Fibroblast of skin of scalp (primary cell): Measurements from ENCODE around the gene FRAS1.

ENCODE experiments used
- DNase-seq: peaks from one replicate; pipeline ENCODE4 v3.0.0-alpha.2; 2013

FRAS1 gene

GRCh38 chr4:78556665-78557064 is 499.5 kb downstream of the FRAS1 start:
- no peak for DNase-seq

DNA sequence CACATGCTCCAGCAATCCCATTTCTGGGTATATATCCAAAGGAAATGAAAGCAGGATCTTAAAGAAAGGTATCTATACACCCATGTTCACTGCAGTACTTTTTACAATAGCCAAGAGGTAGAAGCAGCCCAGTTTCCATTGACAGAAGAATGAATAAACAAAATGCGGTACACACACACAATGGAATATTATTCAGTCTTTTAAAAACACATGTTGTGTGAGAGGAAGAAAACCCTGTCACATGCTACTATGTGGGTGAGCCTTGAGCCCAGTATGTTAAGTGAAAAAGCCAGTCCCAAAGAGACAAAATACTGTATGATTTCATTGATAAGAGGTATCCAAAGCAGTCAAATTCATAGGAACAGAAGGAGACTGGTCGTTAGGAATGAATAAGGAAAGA is 500.7 kb downstream of the FRAS1 start:
- DNase-seq = no peak

DNA sequence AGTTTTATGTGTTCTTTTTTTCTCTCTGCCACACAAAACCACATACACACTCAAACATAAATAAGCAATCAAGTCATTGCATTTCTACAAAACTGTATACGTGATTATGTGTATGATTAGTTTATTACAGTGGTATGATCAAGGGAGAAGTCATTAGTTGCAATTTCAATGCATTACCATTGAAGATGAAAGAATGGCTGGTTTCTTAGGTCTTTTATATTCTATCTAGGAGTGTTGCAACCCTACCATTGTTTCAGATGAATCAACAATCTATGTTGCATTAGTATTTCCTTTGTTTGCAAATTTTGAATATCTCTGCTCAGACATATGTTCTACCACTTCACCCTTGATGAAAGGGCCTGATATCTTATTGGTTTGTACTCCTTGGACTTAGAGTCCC is 501.3 kb downstream of the FRAS1 start:
- no peak for DNase-seq

DNA sequence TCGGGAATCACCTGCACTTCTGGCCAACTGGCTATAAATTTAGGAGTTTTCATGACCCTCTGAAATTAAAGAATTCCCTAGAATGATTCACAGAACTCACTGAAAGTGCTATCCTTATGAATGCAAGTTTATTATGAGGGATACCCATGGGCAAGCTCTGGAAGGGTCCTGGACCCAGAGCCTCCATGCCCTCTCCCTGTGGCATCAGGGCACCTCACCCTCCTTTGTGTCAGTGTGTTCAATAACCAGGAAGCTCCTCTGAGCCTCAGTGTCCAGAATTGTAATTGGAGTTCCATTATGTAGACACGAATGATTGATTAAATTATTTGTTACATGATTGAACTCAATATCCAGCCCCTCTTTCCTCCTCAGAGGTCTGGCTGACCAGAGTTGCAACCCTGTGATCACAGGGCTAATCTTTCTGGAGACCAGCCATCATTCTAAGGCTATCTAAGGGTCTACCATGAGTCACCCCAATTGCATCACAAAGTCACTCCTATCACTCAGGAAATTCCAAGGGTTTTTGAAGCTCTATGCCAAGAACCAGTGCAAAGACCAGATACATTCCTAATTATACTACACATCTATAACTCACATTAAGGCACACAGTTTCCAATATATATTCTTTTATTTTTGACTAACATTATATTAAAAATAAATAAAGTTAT is 503.3 kb downstream of the FRAS1 start:
- DNase-seq = peak; percentile 89

GRCh38 chr4:78561677-78562076 is 504.6 kb downstream of the FRAS1 start:
- DNase-seq = peak; percentile 55

GRCh38 chr4:78562687-78563086 is 505.6 kb downstream of the FRAS1 start:
- DNase-seq = no peak

- DNase-seq = peak; percentile 77
Measured at GRCh38 chr4:78565971-78566372, 508.8 kb downstream of the FRAS1 start.

- no peak for DNase-seq
Measured at GRCh38 chr4:78566834-78567499, 509.8 kb downstream of the FRAS1 start.

DNA sequence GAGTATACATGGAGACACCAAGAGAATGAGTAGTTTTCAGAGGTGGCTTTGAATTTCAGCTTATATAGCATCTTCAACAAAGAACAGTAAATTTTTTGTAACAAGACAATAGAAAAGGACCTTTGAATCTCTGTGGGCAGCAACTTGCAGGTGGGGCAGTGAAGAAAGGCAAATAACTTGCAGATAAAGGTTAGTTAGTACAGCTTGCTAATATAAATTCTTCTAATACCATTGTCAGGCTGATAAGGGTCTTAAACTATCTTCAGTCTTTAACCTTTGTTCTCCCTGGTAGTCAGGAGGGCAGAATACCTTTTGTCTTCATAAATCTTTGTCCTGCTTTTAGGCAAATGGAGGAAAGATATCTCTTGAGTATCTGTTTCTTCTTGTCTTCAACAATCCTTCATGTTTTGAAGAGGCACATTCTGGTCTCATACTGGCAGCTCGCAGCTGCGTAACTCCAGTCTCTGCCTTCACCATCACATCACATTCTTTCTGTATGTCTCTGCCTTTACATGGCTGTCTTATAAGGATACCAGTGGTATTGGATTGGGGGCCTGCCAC is 510.5 kb downstream of the FRAS1 start:
- no peak for DNase-seq

GRCh38 chr4:78568640-78569305 is 511.6 kb downstream of the FRAS1 start:
- DNase-seq = no peak

DNA sequence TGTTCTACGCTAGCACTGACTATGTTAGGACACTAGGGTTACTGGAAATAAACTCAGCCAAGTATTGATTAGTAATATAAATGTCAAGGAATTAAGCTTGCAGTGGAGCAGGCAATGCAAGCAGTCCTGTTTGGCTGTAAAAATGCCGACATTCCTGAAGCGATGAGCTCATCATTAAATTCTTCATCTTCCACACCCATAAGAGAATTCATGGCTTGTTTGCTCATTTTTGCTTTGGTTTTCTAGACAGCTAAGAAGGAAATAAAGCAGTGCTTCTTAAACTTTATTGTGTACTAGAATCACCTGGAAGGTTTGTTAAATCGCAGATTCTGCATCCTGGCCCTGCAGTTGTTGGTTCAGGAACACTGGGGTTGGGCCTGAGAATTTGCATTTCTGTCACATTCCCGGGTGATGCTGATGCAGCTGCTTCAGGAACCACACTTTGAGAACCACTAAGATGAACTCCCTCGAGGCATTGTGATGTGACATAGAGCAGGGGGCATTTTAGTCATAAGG is 512.2 kb downstream of the FRAS1 start:
- DNase-seq = peak; percentile 88

- DNase-seq = no peak
Measured at GRCh38 chr4:78570117-78570516, 513.0 kb downstream of the FRAS1 start.

- DNase-seq = no peak
Measured at GRCh38 chr4:78571804-78572203, 514.7 kb downstream of the FRAS1 start.

GRCh38 chr4:78578674-78579425 is 521.7 kb downstream of the FRAS1 start:
- no peak for DNase-seq

DNA sequence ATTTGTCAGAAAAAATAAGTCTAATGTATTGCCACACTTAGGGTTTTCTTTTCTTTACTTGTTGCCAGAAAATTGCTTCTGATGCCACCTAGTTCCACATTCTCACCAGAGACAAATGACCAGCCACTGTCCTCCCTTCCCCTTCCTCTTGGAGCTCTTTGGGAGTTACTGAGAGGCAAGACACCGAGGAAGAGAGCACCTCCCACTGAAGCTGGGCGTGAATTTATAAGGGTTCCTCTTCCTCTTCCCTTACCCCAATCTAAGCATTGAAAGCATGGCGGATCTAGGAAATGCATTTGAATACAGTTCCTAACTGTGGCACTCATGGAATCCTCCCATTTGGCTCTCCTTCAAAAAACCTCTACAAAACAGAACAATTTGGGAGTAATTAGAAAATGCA is 524.5 kb downstream of the FRAS1 start:
- no peak for DNase-seq

DNA sequence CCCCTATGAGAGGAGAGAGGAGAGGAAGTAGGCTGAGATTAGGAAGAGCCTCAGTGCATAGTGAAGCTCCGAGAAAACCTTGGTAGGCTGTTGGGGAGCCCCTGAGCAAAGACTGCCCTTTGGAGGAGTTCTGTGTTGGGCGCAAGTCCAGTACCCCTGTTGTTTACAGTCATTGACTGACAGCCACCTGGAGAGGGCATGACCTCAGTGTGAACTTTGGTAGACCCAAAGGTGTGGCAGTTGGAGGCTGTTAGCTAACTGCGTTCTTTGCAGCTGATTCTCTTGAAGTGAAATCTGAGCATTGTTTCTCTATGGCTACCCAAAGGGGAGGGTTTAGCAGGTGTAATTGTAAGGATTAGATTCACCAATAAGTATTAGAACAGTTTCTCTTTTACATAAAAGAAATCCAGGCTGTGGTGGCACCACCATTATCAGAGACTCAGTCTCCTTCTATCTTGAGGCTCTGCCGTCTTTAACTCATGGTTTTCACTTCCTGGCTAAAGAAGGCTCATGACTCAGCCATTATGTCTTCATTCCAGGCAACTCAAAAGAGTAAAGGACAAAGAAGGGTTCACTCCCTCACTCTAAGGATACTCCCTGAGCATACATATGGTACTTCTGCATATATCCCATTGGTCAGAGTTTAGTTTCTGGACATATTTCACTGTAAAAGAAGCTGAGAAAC is 527.9 kb downstream of the FRAS1 start:
- no peak for DNase-seq

DNA sequence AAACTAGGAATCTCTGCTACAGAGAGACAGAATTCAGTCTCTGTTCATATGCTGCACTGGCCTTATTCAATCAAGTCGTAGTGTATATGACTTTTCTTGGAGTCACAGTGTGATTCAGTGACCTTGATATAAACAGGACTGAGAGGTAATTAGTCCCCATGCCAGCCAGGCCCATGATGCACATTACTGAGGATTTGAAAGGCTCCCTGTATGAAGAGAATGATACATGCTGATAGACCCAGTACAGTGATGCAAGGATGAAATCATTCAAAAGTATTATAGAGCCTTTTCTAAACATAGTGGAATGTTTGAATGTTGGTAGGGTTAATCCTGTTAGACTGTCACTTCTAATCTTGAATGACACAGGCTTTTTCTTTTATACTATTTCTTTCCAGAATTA is 528.5 kb downstream of the FRAS1 start:
- peak; percentile 23 for DNase-seq

DNA sequence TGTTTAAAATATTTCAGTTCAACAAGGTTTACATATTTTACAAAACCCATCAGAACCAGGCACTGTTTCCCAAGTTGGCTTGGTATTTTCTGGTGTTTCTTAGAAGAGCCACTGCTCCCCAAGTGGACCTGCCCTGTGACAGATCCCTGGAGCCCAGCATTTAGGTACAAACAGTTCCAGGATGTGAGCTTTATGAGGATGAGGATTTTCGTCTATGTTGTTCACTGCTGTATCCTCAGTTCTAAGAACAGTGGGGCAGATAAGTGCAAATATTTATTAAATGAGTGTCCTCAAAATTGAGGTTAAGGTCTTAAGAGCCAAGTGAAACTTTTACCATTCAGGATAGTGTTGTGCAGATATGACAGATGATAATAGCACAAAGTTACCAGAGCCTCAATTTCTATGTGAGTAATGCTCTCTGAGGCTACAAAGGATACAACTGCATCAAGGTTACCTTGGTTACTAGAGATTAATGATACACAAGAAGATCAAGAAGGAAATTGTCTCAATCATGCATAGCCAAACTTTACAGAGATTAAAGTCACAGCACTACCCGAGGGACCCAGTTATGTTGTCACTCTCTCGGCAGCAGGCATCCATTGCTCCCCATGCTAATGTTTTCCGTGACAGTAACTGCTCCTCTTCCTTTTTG is 531.9 kb downstream of the FRAS1 start:
- no peak for DNase-seq

DNA sequence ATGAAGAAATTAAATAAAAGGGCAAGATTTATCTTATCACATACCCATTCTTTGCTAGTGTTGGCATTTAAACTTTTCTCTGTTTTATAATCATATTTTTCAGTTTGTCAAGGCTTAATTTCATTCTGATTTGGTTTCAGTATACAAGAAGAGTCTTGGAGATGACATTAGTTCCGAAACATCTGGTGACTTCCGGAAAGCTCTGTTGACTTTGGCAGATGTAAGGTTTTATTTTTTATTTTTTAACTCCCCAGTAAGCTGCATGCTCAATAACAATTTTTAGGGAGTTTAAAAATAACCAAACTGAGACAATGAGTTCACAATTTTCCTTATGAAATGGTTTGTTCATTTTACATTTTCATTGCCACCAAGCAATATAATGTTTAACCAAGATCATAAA is 534.3 kb downstream of the FRAS1 start:
- DNase-seq = no peak

GRCh38 chr4:78592088-78592783 is 535.1 kb downstream of the FRAS1 start:
- DNase-seq = no peak
